Esophagus muscularis mucosa (tissue), 4 donors: ENCODE measurements around the gene GPBP1. TPM values are rescaled to one million over a fixed set of nuclear protein-coding genes. Genes with fewer than 3 reads are reported as not detected.

Source experiments
- DNase-seq: peaks from one replicate; pipeline ENCODE4 v3.0.0-alpha.2; 2017; ENCODE audit errors: extremely low spot score
- H3K27ac ChIP-seq, 4 donors: fragments of 200-600 bp; sonication (generic); replicated peaks in 1 of 4; 1 replicate in 3 of 4; 2 replicates in 1 of 4; pipeline ENCODE4 v1.5.1; 2016 to 2019; ENCODE audit warnings: mild to moderate bottlenecking in 1 of 4
- H3K27me3 ChIP-seq, 4 donors: fragments of 200-600 bp; sonication (generic); one replicate each; pipeline versions ENCODE4 v1.5.1 to v1.6.0; 2016 to 2019
- H3K36me3 ChIP-seq, 4 donors: fragments of 200-600 bp; sonication (generic); one replicate each; pipeline ENCODE4 v1.5.1; 2016 to 2019
- H3K4me1 ChIP-seq, 4 donors: fragments of 200-600 bp; sonication (generic); one replicate each; pipeline ENCODE4 v1.5.1; 2016 to 2019
- H3K4me3 ChIP-seq, 4 donors: fragments of 200-600 bp; sonication (generic); 1 replicate in 2 of 4; 2 replicates in 2 of 4; pipeline ENCODE4 v1.5.1; 2016 to 2019; ENCODE audit warnings: mild to moderate bottlenecking in 4 of 4, moderate library complexity in 1 of 4
- H3K9me3 ChIP-seq, 4 donors: fragments of 200-600 bp; sonication (generic); 1 replicate in 3 of 4; 2 replicates in 1 of 4; pipeline ENCODE4 v1.5.1; 2016 to 2019
- EP300 ChIP-seq: sonication (generic); formaldehyde crosslinking; IDR thresholded peaks from one replicate; pipeline ENCODE4 v1.6.1; 2017; ENCODE audit warnings: antibody characterized with exemption
- POLR2A ChIP-seq: fragments of 450-650 bp; IDR thresholded peaks from one replicate; pipeline ENCODE4 v1.6.1; 2017; ENCODE audit warnings: antibody characterized with exemption, moderate library complexity, mild to moderate bottlenecking, low read depth
- POLR2AphosphoS5 ChIP-seq, 2 donors: sonication (generic); formaldehyde crosslinking; IDR thresholded peaks; one replicate each; pipeline ENCODE4 v1.6.1; 2017; ENCODE audit warnings: antibody characterized with exemption in 2 of 2
- WGBS: methylation state at CpG from one replicate; pipeline ENCODE4 v1.1.5; 2018; 5-methylcytosine and 5-hydroxymethylcytosine counted together
- intact Hi-C: fragments of 100-400 bp; cut with DNase I; formaldehyde crosslinking; loops from one replicate; pipeline ENCODE4 v1.15.1; 2023
- total RNA-seq, 4 donors: library from RNA; depleted of rRNA; stranded (reverse); fragments of >200 nt; gene quantifications; one replicate each; pipeline versions ENCODE4 v1.1.0 to v1.2.1, GENCODE V29; 2016
- TF ChIP-seq, protein P1 (sequence below), 3 experiments: fragments of 200-600 bp in 2 of 3; fragments of 450-650 bp in 1 of 3; sonication (generic) in 2 of 3; IDR thresholded peaks; one replicate each; pipeline ENCODE4 v1.5.1; 2017 to 2019; ENCODE audit warnings: antibody characterized with exemption in 3 of 3, mild to moderate bottlenecking in 2 of 3, moderate library complexity in 1 of 3

The GPBP1 gene
- total RNA-seq, 4 donors from 2014 or later = 41.8 to 54.0 (median 48.6) TPM

DNA sequence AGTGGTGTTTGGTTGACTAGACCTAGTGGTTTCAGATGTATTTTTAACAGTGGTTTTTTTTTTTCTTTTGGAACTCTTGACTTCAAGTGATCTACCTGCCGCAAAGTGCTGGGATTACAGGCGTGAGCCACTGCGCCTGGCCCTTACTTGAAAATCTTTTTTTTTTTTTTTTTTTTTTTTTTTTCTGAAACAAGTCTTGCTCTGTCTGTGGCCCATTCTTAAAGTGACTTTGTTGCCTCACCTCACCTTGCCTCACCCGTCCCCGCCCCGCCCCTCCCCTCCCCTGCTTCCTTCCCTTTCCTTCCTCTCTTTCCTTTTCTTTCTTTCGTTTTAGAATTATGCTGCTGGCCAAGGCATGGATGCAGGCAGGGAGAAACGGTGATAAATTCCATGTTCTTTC, 26.0 kb downstream of the GPBP1 start:
- H3K9me3 ChIP-seq = no peaks in the 10 kb centered on the region
- intact Hi-C loops = no loop called here
- no peak overlapping the region for H3K27ac ChIP-seq
- no peak overlapping the region for H3K4me3 ChIP-seq
- TF ChIP-seq, protein P1, sequence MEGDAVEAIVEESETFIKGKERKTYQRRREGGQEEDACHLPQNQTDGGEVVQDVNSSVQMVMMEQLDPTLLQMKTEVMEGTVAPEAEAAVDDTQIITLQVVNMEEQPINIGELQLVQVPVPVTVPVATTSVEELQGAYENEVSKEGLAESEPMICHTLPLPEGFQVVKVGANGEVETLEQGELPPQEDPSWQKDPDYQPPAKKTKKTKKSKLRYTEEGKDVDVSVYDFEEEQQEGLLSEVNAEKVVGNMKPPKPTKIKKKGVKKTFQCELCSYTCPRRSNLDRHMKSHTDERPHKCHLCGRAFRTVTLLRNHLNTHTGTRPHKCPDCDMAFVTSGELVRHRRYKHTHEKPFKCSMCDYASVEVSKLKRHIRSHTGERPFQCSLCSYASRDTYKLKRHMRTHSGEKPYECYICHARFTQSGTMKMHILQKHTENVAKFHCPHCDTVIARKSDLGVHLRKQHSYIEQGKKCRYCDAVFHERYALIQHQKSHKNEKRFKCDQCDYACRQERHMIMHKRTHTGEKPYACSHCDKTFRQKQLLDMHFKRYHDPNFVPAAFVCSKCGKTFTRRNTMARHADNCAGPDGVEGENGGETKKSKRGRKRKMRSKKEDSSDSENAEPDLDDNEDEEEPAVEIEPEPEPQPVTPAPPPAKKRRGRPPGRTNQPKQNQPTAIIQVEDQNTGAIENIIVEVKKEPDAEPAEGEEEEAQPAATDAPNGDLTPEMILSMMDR (IDR thresholded peaks at IDR 0.05) = no peak
- TF ChIP-seq EP300 (no peak), POLR2AphosphoS5 (IDR thresholded peaks at IDR 0.05) (no peak), POLR2A (no peak)
- WGBS = 62% methylated on average over 8 of the region's 8 CpGs
- peaks cover 0 to 10% (median 3%) of the 10 kb centered on the region in 4 donors for H3K36me3 ChIP-seq
- peaks cover 24 to 69% (median 48%) of the 10 kb centered on the region in 4 donors for H3K4me1 ChIP-seq
- no peak for DNase-seq
- H3K27me3 ChIP-seq = no peaks in the 10 kb centered on the region

DNA sequence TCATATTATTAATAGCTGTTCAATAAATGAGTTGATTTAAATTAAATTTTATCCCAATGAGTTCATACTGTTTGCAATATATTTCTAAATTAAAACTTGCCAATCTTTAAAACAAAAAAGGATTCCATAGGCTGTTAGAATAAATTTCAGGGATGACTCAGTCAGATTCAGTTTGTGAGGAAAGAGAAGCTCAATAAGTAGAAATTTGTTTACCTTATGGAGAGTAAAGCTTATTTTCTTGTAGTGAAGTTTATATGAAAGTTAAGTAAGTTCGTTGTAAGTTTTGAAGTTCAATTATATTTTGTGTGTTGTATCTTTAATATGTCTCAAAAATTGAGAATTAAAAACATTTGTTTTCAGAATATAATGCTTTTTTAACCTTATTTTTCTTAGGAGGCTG, 29.0 kb downstream of the GPBP1 start:
- H3K36me3 ChIP-seq = no peaks in the 10 kb centered on the region
- H3K27ac ChIP-seq = peak overlapping the region in 1 of 4 donors; percentile 12
- no peak overlapping the region for H3K4me3 ChIP-seq
- H3K9me3 ChIP-seq = no peaks in the 10 kb centered on the region
- TF ChIP-seq EP300 (no peak), POLR2AphosphoS5 (IDR thresholded peaks at IDR 0.05) (no peak), POLR2A (no peak)
- TF ChIP-seq, protein P1 (IDR thresholded peaks at IDR 0.05) = no peak
- DNase-seq = no peak
- H3K27me3 ChIP-seq = no peaks in the 10 kb centered on the region
- peaks cover 43 to 79% (median 75%) of the 10 kb centered on the region in 4 donors for H3K4me1 ChIP-seq
- intact Hi-C loops = no loop called here
- 74% methylated on average over 1 of the region's 1 CpG for WGBS

DNA sequence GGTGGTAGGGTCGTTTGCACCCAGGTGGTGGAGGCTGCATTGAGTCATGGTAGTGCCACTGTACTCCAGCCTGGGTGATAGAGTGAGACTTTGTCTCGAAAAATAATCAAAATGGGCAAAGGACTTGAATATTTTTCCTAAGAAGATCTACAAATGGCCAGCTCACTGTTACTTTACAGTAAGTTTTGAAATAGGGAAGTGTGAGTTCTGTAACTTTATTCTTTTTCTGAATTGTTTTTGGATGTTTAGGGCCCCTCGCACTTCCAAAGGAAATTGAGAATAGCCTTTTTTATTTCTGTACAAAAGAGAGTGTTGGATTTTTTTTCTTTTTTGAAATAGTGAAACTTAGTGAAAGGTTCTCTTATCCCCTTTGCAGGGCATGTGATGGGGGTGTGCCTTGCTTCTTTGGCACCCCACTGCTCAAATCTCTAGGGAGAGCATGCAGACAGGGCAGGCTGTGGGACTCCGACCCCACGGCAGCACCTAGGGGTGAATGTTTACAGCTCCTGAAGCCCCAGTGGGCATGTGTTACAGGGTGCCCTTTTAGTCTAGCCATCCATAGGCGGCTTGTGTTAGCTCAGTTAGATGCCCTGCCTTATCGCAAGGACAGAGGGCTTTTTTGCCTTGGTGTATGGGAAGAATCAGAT, 33.3 kb downstream of the GPBP1 start:
- H3K4me1 ChIP-seq = peaks cover 52 to 84% (median 77%) of the 10 kb centered on the region in 4 donors
- no peak overlapping the region for H3K4me3 ChIP-seq
- WGBS = 76% methylated on average over 7 of the region's 7 CpGs

DNA sequence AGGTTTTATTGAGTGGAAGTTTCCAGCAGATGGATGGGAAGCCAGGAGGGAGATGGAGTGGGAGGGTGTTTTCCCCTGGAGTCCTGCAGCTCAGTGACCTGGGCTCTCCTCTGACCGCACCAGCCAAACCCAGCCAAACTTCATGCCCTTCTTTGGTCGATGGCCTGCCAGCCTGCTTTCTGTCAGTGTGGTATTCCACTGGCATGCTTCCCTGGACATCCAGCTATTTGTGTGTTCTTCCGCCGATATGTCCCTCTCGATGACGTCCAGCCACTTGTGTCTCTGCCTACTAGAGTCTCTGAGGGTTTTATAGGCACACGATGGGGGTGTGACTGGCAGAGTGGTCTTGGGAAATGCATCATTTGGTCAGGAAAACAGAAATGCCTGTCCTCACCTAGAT, 33.8 kb downstream of the GPBP1 start:
- Histone ChIP-seq H3K9me3 (no peaks in the 10 kb centered on the region), H3K27me3 (no peaks in the 10 kb centered on the region), H3K27ac (peak overlapping the region; percentile 23 to 74 (median 68)), H3K36me3 (no peaks in the 10 kb centered on the region), H3K4me3 (no peak overlapping the region), H3K4me1 (peaks cover 52 to 78% (median 72%) of the 10 kb centered on the region in 4 donors)
- no peak for DNase-seq
- intact Hi-C loops = no loop called here
- 67% methylated on average over 7 of the region's 7 CpGs for WGBS
- TF ChIP-seq POLR2AphosphoS5 (IDR thresholded peaks at IDR 0.05) (peak; percentile 48 to 67), EP300 (peak; percentile 55)
- TF ChIP-seq, protein P1 (IDR thresholded peaks at IDR 0.05) = no peak

More for the DNA sequence above, 33.3 kb downstream of the GPBP1 start:
- no peak for DNase-seq
- TF ChIP-seq POLR2AphosphoS5 (IDR thresholded peaks at IDR 0.05) = no peak
- TF ChIP-seq, protein P1 (IDR thresholded peaks at IDR 0.05) = no peak
- Histone ChIP-seq H3K9me3 (no peaks in the 10 kb centered on the region), H3K27me3 (no peaks in the 10 kb centered on the region), H3K36me3 (no peaks in the 10 kb centered on the region), H3K27ac (peak overlapping the region; percentile 23 to 74 (median 68))
- intact Hi-C loops = no loop called here
